Gastrocnemius medialis (tissue), 4 donors: Measurements from ENCODE around the gene EXOC2. TPM values are rescaled to one million over a fixed set of nuclear protein-coding genes. Genes with fewer than 3 reads are reported as not detected.

ENCODE experiments used
- ATAC-seq, 2 donors: fragments of 150-250 bp; one replicate each; pipeline ENCODE4 v1.9.1; 2016
- DNase-seq, 2 donors: peaks; one replicate each; pipeline ENCODE4 v3.0.0-alpha.2; 2019
- H3K27ac ChIP-seq, 4 donors: fragments of 200-600 bp; sonication (generic); 1 replicate in 1 of 4; 2 replicates in 3 of 4; pipeline ENCODE4 v1.5.1; 2016 to 2018; ENCODE audit warnings: mild to moderate bottlenecking in 2 of 4, moderate library complexity in 1 of 4
- H3K27me3 ChIP-seq, 3 donors: fragments of 200-600 bp; sonication (generic) in 2 of 3; 1 replicate in 1 of 3; 2 replicates in 2 of 3; pipeline versions ENCODE4 v1.5.1 to v1.6.0; 2016 to 2019; ENCODE audit warnings: mild to moderate bottlenecking in 1 of 3, moderate library complexity in 1 of 3
- H3K36me3 ChIP-seq, 2 donors: fragments of 200-600 bp; sonication (generic) in 1 of 2; one replicate each; pipeline ENCODE4 v1.5.1; 2017 to 2018
- H3K4me1 ChIP-seq, 2 donors: fragments of 200-600 bp; sonication (generic) in 1 of 2; one replicate each; pipeline ENCODE4 v1.5.1; 2016 to 2017; ENCODE audit warnings: mild to moderate bottlenecking in 2 of 2
- H3K4me3 ChIP-seq, 4 donors: fragments of 200-600 bp; sonication (generic) in 3 of 4; 1 replicate in 1 of 4; 2 replicates in 3 of 4; pipeline ENCODE4 v1.5.1; 2016 to 2019; ENCODE audit warnings: mild to moderate bottlenecking in 2 of 4
- H3K9me3 ChIP-seq, 3 donors: fragments of 200-600 bp; sonication (generic) in 2 of 3; 1 replicate in 1 of 3; 2 replicates in 2 of 3; pipeline ENCODE4 v1.5.1; 2016 to 2019
- POLR2A ChIP-seq, 2 donors: fragments of 450-650 bp; IDR thresholded peaks; one replicate each; pipeline ENCODE4 v1.6.1; 2017; ENCODE audit warnings: antibody characterized with exemption in 2 of 2, mild to moderate bottlenecking in 2 of 2, moderate library complexity in 2 of 2
- in situ Hi-C, 4 donors: fragments of 200-750 bp; cut with MboI; loops; one replicate each; pipeline versions ENCODE4 v1.15.0 to v1.8.0; 2017; ENCODE audit warnings: low sequenced_read_pairs in 4 of 4
- intact Hi-C: fragments of 100-400 bp; cut with DNase I; formaldehyde crosslinking; loops from one replicate; pipeline ENCODE4 v1.15.1; 2023; ENCODE audit warnings: low total_unique reads
- total RNA-seq, 4 donors: library from RNA; depleted of rRNA; stranded (reverse); fragments of >200 nt; gene quantifications; one replicate each; pipeline versions ENCODE4 v1.1.0 to v1.2.3, GENCODE V29; 2016
- TF ChIP-seq, protein P1 (sequence below), 5 experiments: fragments of 450-650 bp in 3 of 5; fragments of 200-600 bp in 2 of 5; sonication (generic) in 2 of 5; IDR thresholded peaks in 4 of 5; conservative IDR thresholded peaks in 1 of 5; 1 replicate in 4 of 5; 2 replicates in 1 of 5; pipeline ENCODE4 v1.5.1; 2016 to 2019; ENCODE audit warnings: antibody characterized with exemption in 5 of 5, mild to moderate bottlenecking in 3 of 5, moderate library complexity in 3 of 5

Gene EXOC2
- total RNA-seq, 4 donors from 2014 or later = 12.6 to 16.4 (median 15.0) TPM

DNA sequence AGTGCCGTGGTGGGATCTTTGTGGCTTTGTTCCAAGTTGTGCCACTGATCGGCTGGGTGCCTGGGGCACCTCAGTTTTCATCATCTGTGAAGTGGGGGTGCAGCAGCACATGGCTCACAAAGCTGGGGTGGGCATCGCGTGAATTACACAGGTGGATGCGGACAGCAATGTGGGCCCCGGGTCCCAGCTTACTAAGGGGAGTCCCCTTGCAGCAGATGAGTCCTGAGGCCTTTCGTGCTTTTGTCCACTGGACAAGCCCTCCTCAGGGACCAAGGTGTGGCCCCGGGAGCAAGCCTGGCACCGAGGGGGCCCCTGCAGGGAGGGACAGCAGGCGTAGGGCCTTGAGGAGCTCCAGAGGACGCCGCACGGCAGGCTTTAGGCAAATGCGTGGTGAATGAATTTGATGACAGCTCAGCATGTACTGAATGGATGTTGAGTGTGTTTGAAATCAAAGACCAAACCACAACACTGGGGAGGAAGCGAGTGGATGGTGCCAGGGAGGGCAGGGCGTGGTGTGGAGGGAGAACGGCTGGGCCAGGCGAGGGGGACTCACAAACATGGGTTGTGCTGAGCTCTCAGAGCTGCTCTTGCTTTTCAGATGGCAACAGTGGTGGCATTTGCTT lies 248.2 kb downstream of the EXOC2 start:
- intact Hi-C loops (no loop called here), in situ Hi-C loops (no loop called here)
- ATAC-seq (no peak), DNase-seq (no peak)
- Histone ChIP-seq H3K36me3 (no peaks in the 10 kb centered on the region), H3K27ac (no peak overlapping the region), H3K27me3 (peaks cover 0 to 7% (median 6%) of the 10 kb centered on the region in 3 donors), H3K4me3 (no peak overlapping the region), H3K4me1 (no peaks in the 10 kb centered on the region), H3K9me3 (no peaks in the 10 kb centered on the region)
- TF ChIP-seq POLR2A (IDR thresholded peaks at IDR 0.05) = no peak
- TF ChIP-seq, protein P1, sequence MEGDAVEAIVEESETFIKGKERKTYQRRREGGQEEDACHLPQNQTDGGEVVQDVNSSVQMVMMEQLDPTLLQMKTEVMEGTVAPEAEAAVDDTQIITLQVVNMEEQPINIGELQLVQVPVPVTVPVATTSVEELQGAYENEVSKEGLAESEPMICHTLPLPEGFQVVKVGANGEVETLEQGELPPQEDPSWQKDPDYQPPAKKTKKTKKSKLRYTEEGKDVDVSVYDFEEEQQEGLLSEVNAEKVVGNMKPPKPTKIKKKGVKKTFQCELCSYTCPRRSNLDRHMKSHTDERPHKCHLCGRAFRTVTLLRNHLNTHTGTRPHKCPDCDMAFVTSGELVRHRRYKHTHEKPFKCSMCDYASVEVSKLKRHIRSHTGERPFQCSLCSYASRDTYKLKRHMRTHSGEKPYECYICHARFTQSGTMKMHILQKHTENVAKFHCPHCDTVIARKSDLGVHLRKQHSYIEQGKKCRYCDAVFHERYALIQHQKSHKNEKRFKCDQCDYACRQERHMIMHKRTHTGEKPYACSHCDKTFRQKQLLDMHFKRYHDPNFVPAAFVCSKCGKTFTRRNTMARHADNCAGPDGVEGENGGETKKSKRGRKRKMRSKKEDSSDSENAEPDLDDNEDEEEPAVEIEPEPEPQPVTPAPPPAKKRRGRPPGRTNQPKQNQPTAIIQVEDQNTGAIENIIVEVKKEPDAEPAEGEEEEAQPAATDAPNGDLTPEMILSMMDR (IDR thresholded peaks at IDR 0.05 in 4 of 5, conservative IDR thresholded peaks at IDR 0.05 in 1 of 5) = no peak

DNA sequence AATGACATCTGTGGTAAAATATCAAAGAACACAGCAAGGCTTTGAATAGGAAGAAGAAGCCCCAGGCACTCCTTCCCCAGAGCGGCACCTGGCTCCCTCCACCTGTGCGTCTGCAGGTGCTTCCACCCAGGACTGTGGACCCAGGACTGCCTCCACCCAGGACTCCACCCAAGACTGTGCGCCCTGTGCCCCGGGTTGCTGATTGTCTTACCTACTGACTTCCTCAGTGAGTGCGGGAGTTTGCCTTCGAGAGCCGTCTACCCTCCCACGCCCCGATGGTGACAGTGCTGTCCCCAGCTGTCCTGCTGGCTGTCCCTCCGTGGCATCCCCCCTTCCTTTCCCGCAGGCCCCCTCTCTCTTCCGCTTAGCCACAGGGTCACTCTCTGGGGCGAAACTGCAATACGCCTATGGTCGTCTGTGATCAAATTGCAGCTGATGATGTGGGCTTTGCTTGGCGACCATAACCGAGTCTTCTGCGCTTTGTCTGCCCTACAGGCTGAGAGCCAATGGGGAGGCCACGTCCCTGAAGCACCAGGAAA lies 249.2 kb downstream of the EXOC2 start:
- intact Hi-C loops = no loop called here
- ATAC-seq = no peak
- Histone ChIP-seq H3K4me1 (no peaks in the 10 kb centered on the region), H3K4me3 (no peak overlapping the region), H3K27ac (no peak overlapping the region), H3K36me3 (no peaks in the 10 kb centered on the region), H3K9me3 (no peaks in the 10 kb centered on the region), H3K27me3 (peaks cover 0 to 7% (median 6%) of the 10 kb centered on the region in 3 donors)
- in situ Hi-C loops = no loop called here
- no peak for DNase-seq
- TF ChIP-seq, protein P1 (IDR thresholded peaks at IDR 0.05 in 4 of 5, conservative IDR thresholded peaks at IDR 0.05 in 1 of 5) = no peak
- no peak for TF ChIP-seq POLR2A (IDR thresholded peaks at IDR 0.05)

DNA sequence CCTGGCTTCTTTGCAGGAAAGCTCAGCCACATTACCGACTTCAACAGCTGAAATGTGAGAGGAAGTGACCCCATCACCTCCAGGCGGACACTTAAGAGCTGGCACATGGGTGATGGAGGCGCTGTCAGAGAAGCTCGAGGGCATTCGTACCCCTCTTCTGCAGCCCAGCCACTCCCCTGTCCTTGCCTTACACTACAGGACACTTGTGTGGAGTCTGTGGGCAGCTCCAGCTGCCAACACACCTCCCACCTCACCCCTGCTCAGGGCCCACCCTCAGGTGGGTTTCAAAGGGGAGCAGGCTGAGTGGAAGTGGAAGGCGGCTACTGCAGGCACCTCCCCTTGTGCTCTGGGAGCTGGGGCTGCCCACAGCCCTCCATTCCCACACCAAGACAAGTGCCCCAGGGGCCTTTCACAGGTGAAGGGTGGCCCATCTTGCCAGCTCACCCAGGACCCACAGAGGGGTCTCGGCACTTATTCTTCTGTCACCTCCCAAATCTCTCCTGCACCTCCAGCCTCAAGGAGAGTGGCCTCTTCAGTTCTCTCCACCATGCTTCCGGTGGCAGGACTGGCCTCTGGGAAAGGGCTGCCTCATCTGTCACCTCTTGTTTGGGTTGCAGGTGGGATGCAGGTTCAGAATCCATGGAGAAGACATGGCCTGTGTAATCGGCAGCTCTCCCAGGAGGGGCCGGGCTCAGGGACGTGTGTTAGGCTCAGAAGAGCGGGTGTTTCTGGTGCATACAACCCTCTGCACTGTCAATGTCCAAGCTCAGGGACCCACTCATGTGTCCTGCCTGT lies 251.6 kb downstream of the EXOC2 start:
- intact Hi-C loops = no loop called here
- no peaks in the 10 kb centered on the region for H3K36me3 ChIP-seq
- DNase-seq = no peak
- in situ Hi-C loops = no loop called here
- H3K4me3 ChIP-seq = no peak overlapping the region
- ATAC-seq = no peak
- no peak overlapping the region for H3K27ac ChIP-seq
- peaks cover 0 to 7% (median 6%) of the 10 kb centered on the region in 3 donors for H3K27me3 ChIP-seq
- no peaks in the 10 kb centered on the region for H3K4me1 ChIP-seq
- H3K9me3 ChIP-seq = no peaks in the 10 kb centered on the region
- no peak for TF ChIP-seq POLR2A (IDR thresholded peaks at IDR 0.05)
- TF ChIP-seq, protein P1 (IDR thresholded peaks at IDR 0.05 in 4 of 5, conservative IDR thresholded peaks at IDR 0.05 in 1 of 5) = no peak

DNA sequence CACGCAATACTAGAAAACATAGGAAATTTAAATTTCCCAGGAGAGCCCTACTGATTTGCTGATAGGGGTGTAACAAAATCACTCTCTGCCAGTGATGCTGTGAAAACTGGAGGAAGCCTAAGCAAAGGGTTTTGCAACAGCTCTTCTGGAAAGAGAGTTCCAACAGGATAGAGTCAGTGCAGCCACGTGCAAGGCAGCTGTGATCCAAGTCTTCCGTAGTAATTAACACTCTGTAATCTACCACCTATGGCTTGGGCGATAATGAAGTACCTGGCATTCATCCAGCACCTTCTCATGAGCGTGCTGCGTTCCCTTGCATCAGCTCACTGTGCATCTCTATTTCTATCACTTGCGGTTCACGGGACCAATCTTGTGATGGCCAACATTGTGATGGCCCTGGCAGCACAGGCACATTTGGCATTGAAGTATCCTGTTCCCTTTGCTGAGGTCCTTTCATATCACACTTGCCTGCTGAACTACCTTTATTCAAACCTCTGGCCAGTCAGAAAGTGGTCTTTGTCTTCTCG lies 253.2 kb downstream of the EXOC2 start:
- Histone ChIP-seq H3K27me3 (peaks cover 0 to 7% (median 6%) of the 10 kb centered on the region in 3 donors), H3K27ac (no peak overlapping the region), H3K36me3 (no peaks in the 10 kb centered on the region), H3K4me3 (no peak overlapping the region), H3K4me1 (no peaks in the 10 kb centered on the region), H3K9me3 (no peaks in the 10 kb centered on the region)
- in situ Hi-C loops (no loop called here), intact Hi-C loops (no loop called here)
- ATAC-seq (no peak), DNase-seq (no peak)
- TF ChIP-seq, protein P1 (IDR thresholded peaks at IDR 0.05 in 4 of 5, conservative IDR thresholded peaks at IDR 0.05 in 1 of 5) = no peak
- TF ChIP-seq POLR2A (IDR thresholded peaks at IDR 0.05) = no peak
